Esophagus squamous epithelium (tissue), 4 donors: Measurements from ENCODE around the gene ADGRV1.

Source experiments
- CTCF ChIP-seq, 6 experiments: fragments of 450-650 bp in 4 of 6; fragments of 200-600 bp in 2 of 6; sonication (generic) in 2 of 6; IDR thresholded peaks; one replicate each; pipeline ENCODE4 v1.5.1; 2016 to 2019; ENCODE audit warnings: antibody characterized with exemption in 6 of 6, mild to moderate bottlenecking in 4 of 6, moderate library complexity in 4 of 6
- POLR2A ChIP-seq, 4 donors: fragments of 450-650 bp; IDR thresholded peaks; one replicate each; pipeline ENCODE4 v1.6.1; 2017; ENCODE audit warnings: antibody characterized with exemption in 4 of 4, mild to moderate bottlenecking in 4 of 4, moderate library complexity in 3 of 4

DNA sequence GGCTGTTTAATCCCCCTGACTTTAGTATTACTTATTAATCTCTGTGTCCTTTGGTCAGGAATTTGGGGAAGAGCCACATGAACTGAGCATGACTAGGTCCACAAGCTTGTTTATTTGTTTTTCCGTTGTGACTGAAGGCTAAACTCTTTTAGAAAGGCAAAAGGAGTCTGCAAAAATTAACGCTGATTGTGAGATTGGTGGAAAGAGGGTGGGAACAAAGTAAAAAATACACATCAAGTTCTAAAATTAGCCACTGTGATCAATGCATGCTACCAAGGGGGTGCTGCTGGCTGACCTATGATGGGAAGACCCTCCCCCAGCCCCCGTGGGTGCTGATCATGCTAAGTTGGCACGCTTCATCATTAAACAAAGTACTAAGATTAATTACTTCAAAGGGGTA is 356.8 kb downstream of the ADGRV1 start:
- TF ChIP-seq CTCF (IDR thresholded peaks at IDR 0.05) (no peak), POLR2A (IDR thresholded peaks at IDR 0.05) (no peak)
